HCT116 (cell line): ENCODE data around the gene STK24. TPM values are rescaled to one million over a fixed set of nuclear protein-coding genes. Genes with fewer than 3 reads are reported as not detected.

Experiments
- ATAC-seq: fragments of 200-7000 bp; cut with Tn5 transposase; 2 replicates; pipeline ENCODE4 v1.9.1; 2020; ENCODE audit warnings: mild to moderate bottlenecking, moderate library complexity
- BruUV-seq: library from RNA; stranded (reverse); fragments of 400-500 nt; replicated peaks from 2 replicates; lab custom pipeline; 2021; lab: Mats Ljungman, UMichigan
- CTCF ChIA-PET: fragments of 300-600 bp; sonication (Branson Sonifier 250); formaldehyde crosslinking; loops from one replicate; lab custom pipeline; 2021; ENCODE audit warnings: antibody characterized with exemption; lab: Charles Lee
- POLR2A ChIA-PET: fragments of 300-600, 350-600 bp; sonication (Branson Sonifier 250); formaldehyde crosslinking; loops from one replicate; lab custom pipeline; 2021; ENCODE audit warnings: antibody characterized with exemption; lab: Charles Lee
- RAD21 ChIA-PET, 2 experiments: fragments of 300-600 bp; sonication (Branson Sonifier 250); formaldehyde crosslinking; loops; one replicate each; lab custom pipeline; 2023; ENCODE audit warnings: low total read pairs in 2 of 2; ENCODE audit not compliant: uncharacterized antibody in 2 of 2, unreplicated experiment in 2 of 2, low non-redundant PET in 1 of 2; lab: Charles Lee
- DNase-seq: peaks from one replicate; pipeline ENCODE4 v3.0.0-alpha.2; 2010; ENCODE audit warnings: low read depth, low spot score
- H2AFZ ChIP-seq: fragments of 200-600 bp; shearing (Covaris generic), sonication (generic); 2 replicates; pipeline ENCODE4 v1.6.1; 2017; ENCODE audit warnings: low read depth, mixed run types, mixed read lengths, antibody characterized with exemption, low read length; ENCODE audit not compliant: poor library complexity, severe bottlenecking
- H3K27ac ChIP-seq: 2 replicates; pipeline ENCODE4 v1.5.1; 2012; ENCODE audit warnings: low read depth, low read length
- H3K27me3 ChIP-seq: fragments of 200-600 bp; sonication (generic); 2 replicates; pipeline ENCODE4 v1.6.1; 2016; ENCODE audit warnings: mixed run types, low read length, mixed read lengths; ENCODE audit not compliant: insufficient read depth
- H3K36me3 ChIP-seq, 2 experiments: fragments of 200-500 bp in 1 of 2; fragments of 200-600 bp in 1 of 2; sonication (Bioruptor generic) in 1 of 2; sonication (generic) in 1 of 2; 2 replicates each; pipeline versions ENCODE4 v1.5.1 to v1.6.1; 2014 to 2016; ENCODE audit warnings: low read length in 2 of 2, inconsistent platforms in 1 of 2, mixed read lengths in 1 of 2, mixed run types in 1 of 2; ENCODE audit not compliant: insufficient read depth in 2 of 2, control insufficient read depth in 1 of 2
- H3K4me1 ChIP-seq, 2 experiments: fragments of 200-600 bp in 1 of 2; sonication (generic) in 1 of 2; 2 replicates each; pipeline versions ENCODE4 v1.5.1 to v1.6.1; 2012 to 2017; ENCODE audit warnings: low read length in 2 of 2, inconsistent platforms in 1 of 2, mild to moderate bottlenecking in 1 of 2, mixed read lengths in 1 of 2, mixed run types in 1 of 2, moderate library complexity in 1 of 2; ENCODE audit not compliant: insufficient read depth in 2 of 2, control insufficient read depth in 1 of 2
- H3K4me2 ChIP-seq: fragments of 200-600 bp; sonication (generic); 2 replicates; pipeline ENCODE4 v1.6.1; 2017; ENCODE audit warnings: mixed run types, low read length, mixed read lengths
- H3K4me3 ChIP-seq, 2 experiments: fragments of 200-600 bp in 1 of 2; sonication (generic) in 1 of 2; replicated peaks in 1 of 2; 2 replicates each; pipeline ENCODE4 v1.5.1; 2011 to 2016; ENCODE audit warnings: low read length in 2 of 2, control low read depth in 1 of 2, low read depth in 1 of 2, mild to moderate bottlenecking in 1 of 2, mixed read lengths in 1 of 2, mixed run types in 1 of 2
- H3K79me2 ChIP-seq: fragments of 200-600 bp; sonication (generic); 2 replicates; pipeline ENCODE4 v1.6.1; 2017; ENCODE audit warnings: mild to moderate bottlenecking, mixed run types, low read length, moderate library complexity, mixed read lengths; ENCODE audit not compliant: insufficient read depth
- H3K9ac ChIP-seq: fragments of 200-600 bp; sonication (generic); 2 replicates; pipeline ENCODE4 v1.6.1; 2016; ENCODE audit warnings: low read length, mixed read lengths
- H3K9me2 ChIP-seq: fragments of 200-600 bp; sonication (generic), shearing (Covaris generic); 2 replicates; pipeline ENCODE4 v1.6.1; 2017; ENCODE audit warnings: mixed run types, mild to moderate bottlenecking, moderate library complexity; ENCODE audit not compliant: insufficient read depth
- H3K9me3 ChIP-seq, 2 experiments: fragments of 200-500 bp in 1 of 2; fragments of 200-600 bp in 1 of 2; sonication (Bioruptor generic) in 1 of 2; sonication (generic) in 1 of 2; 2 replicates each; pipeline ENCODE4 v1.6.1; 2014 to 2017; ENCODE audit warnings: low read length in 2 of 2, mixed read lengths in 2 of 2, inconsistent platforms in 1 of 2, low read depth in 1 of 2, mild to moderate bottlenecking in 1 of 2, mixed run types in 1 of 2, moderate library complexity in 1 of 2; ENCODE audit not compliant: control insufficient read depth in 1 of 2, insufficient read depth in 1 of 2
- H4K20me1 ChIP-seq: fragments of 200-600 bp; sonication (generic), shearing (Covaris generic); 2 replicates; pipeline ENCODE4 v1.6.1; 2017; ENCODE audit warnings: mixed run types, mild to moderate bottlenecking, moderate library complexity; ENCODE audit not compliant: insufficient read depth
- ATF3 ChIP-seq: IDR thresholded peaks from 2 replicates; pipeline ENCODE4 v1.6.1; 2012
- CBX3 ChIP-seq: IDR thresholded peaks from 2 replicates; pipeline ENCODE4 v1.6.1; 2012; ENCODE audit warnings: low read depth
- ELF1 ChIP-seq: IDR thresholded peaks from 2 replicates; pipeline ENCODE4 v1.6.1; 2012; ENCODE audit warnings: low read depth, borderline replicate concordance
- FOSL1 ChIP-seq: IDR thresholded peaks from 2 replicates; pipeline ENCODE4 v1.6.1; 2012; ENCODE audit warnings: low read depth
- JUND ChIP-seq: IDR thresholded peaks from 2 replicates; pipeline ENCODE4 v1.6.1; 2012
- MAX ChIP-seq: IDR thresholded peaks from 2 replicates; pipeline ENCODE4 v1.6.1; 2012
- POLR2AphosphoS5 ChIP-seq: IDR thresholded peaks from 2 replicates; pipeline ENCODE4 v1.6.1; 2011; ENCODE audit warnings: mild to moderate bottlenecking, low read depth, low read length, moderate library complexity
- SIN3A ChIP-seq: IDR thresholded peaks from 2 replicates; pipeline ENCODE4 v1.6.1; 2012; ENCODE audit warnings: low read depth
- TCF7L2 ChIP-seq: IDR thresholded peaks from 2 replicates; pipeline ENCODE4 v1.7.0; 2011; ENCODE audit warnings: borderline replicate concordance, inconsistent platforms; ENCODE audit not compliant: insufficient read depth, insufficient read length; ENCODE audit errors: extremely low read depth
- ZFX ChIP-seq: fragments of 450-650 bp; IDR thresholded peaks from 2 replicates; pipeline ENCODE4 v1.6.1; 2017
- intact Hi-C: fragments of 100-400 bp; cut with micrococcal nuclease; formaldehyde crosslinking; loops from 2 replicates; pipeline ENCODE4 v1.10.0; 2022
- total RNA-seq: library from RNA; stranded (reverse); gene quantifications from one replicate; pipeline ENCODE4 v1.2.1, GENCODE V29; 2021; ENCODE audit not compliant: unreplicated experiment

STK24 gene
- total RNA-seq, 1 experiment from 2014 or later, result 137 TPM

- H3K79me2 ChIP-seq, result peaks cover 97% of the 10 kb centered on the region
- TF ChIP-seq FOSL1, result no peak
- no peak for TF ChIP-seq ATF3
- no peak for TF ChIP-seq JUND
- TF ChIP-seq CBX3, result no peak
- TF ChIP-seq ELF1, result no peak
- TF ChIP-seq TCF7L2, result no peak
- no peak for TF ChIP-seq SIN3A
- TF ChIP-seq ZFX, result no peak
- no peak for TF ChIP-seq MAX
- TF ChIP-seq POLR2AphosphoS5, result no peak
- TF ChIP-seq, all 23 proteins: peak for 0
- peaks cover 24% of the 10 kb centered on the region; the same call in 1 of the 2 replicates for H4K20me1 ChIP-seq
- no peak for DNase-seq
- no peaks in the 10 kb centered on the region for H3K9me2 ChIP-seq
- RAD21 ChIA-PET, result interaction anchor here in 1 of 2 experiments (0.5 to 0.6 kb wide), 2 partner anchors 129 to 726 kb away, joined by 3 to 7 read pairs; no protein-coding TSS in a partner anchor
- ATAC-seq, result no peak
- H3K4me2 ChIP-seq, result no peak overlapping the region
- H3K9me3 ChIP-seq, result no peaks in the 10 kb centered on the region
- CTCF ChIA-PET, result no interaction called here
- no peak overlapping the region for H2AFZ ChIP-seq
- no peak overlapping the region for H3K9ac ChIP-seq
- intact Hi-C loops, result no loop called here
- no TSS peak for BruUV-seq
- H3K4me1 ChIP-seq, result peaks cover 0 to 4% of the 10 kb centered on the region in 2 experiments; a peak in 1 of 4 replicates
- POLR2A ChIA-PET, result no interaction called here
- no peak overlapping the region for H3K27ac ChIP-seq
- no peaks in the 10 kb centered on the region for H3K27me3 ChIP-seq
- H3K4me3 ChIP-seq, result no peak overlapping the region
- H3K36me3 ChIP-seq, result no peaks in the 10 kb centered on the region
Measured at GRCh38 chr13:98542568-98543377, 34.1 kb downstream of the STK24 start.
